Ovary (tissue), 9 donors: Measurements from ENCODE around the gene PDZD4. TPM values are rescaled to one million over a fixed set of nuclear protein-coding genes. Genes with fewer than 3 reads are reported as not detected.

Experiments used
- DNase-seq, 5 donors: peaks; one replicate each; pipeline ENCODE4 v3.0.0-alpha.2; 2019 to 2020
- H3K27ac ChIP-seq, 2 donors: fragments of 200-600 bp; one replicate each; pipeline versions ENCODE4 v1.5.1 to v1.8.0; 2019 to 2022
- H3K27me3 ChIP-seq: fragments of 200-600 bp; one replicate; pipeline ENCODE4 v1.8.0; 2022
- H3K36me3 ChIP-seq: fragments of 200-600 bp; sonication (generic); one replicate; pipeline ENCODE4 v1.5.1; 2019
- H3K4me1 ChIP-seq: one replicate; pipeline ENCODE4 v1.8.1; 2013; ENCODE audit warnings: mild to moderate bottlenecking, moderate library complexity; ENCODE audit not compliant: insufficient read depth
- H3K4me3 ChIP-seq: fragments of 200-600 bp; sonication (generic); one replicate; pipeline ENCODE4 v1.5.1; 2017
- H3K9me3 ChIP-seq, 2 donors: fragments of 200-600 bp in 1 of 2; sonication (generic) in 1 of 2; one replicate each; pipeline versions ENCODE4 v1.5.1 to v1.8.1; 2013 to 2019; ENCODE audit warnings: mild to moderate bottlenecking in 1 of 2, moderate library complexity in 1 of 2
- CTCF ChIP-seq, 3 donors: fragments of 450-650 bp in 2 of 3; fragments of 200-600 bp in 1 of 3; IDR thresholded peaks; one replicate each; pipeline versions ENCODE4 v1.5.1 to v1.8.0; 2016 to 2022; ENCODE audit warnings: antibody characterized with exemption in 3 of 3, mild to moderate bottlenecking in 1 of 3
- EP300 ChIP-seq: sonication (generic); formaldehyde crosslinking; IDR thresholded peaks from one replicate; pipeline ENCODE4 v1.6.1; 2017; ENCODE audit warnings: antibody characterized with exemption
- POLR2A ChIP-seq: fragments of 450-650 bp; IDR thresholded peaks from one replicate; pipeline ENCODE4 v1.6.1; 2017; ENCODE audit warnings: antibody characterized with exemption, mild to moderate bottlenecking, moderate library complexity
- WGBS, 3 donors: extraction: QIAGEN DNeasy Blood & Tissue Kit in 1 of 3; methylation state at CpG; one replicate each; pipeline versions ENCODE4 v1.1.5 to v1.1.7; 2013 to 2017; 5-methylcytosine and 5-hydroxymethylcytosine counted together
- intact Hi-C, 4 donors: fragments of 100-400 bp; cut with DNase I; formaldehyde crosslinking; loops; one replicate each; pipeline versions ENCODE4 v1.11.0 to v1.15.1; 2022 to 2023
- polyA plus RNA-seq, 2 donors: library from polyadenylated mRNA; stranded (reverse); fragments of 200-250 nt in 1 of 2; fragments of 350-450 nt in 1 of 2; fragmentation: Illumina TruSeq in 1 of 2; extraction: RNeasy Lipid Tissue Mini Kit (QIAGEN cat#74804) in 1 of 2; gene quantifications; one replicate each; pipeline ENCODE4 v1.2.3, GENCODE V29; 2013 to 2014
- total RNA-seq, 7 donors: library from RNA; depleted of rRNA in 2 of 7; stranded (reverse); fragments of >200 nt in 2 of 7; fragmentation: NEBNext Ultra II Directional in 3 of 7; extraction: Animal tissue kit (Norgen Biotek cat#: 25700) in 3 of 7; gene quantifications; one replicate each; pipeline versions ENCODE4 v1.1.0 to v1.2.4, GENCODE V29; 2016 to 2023
- donor health status: DM: no; HTN: no; CAD: no; lungs with moderate emphysema.
- donor health status: DM: no; HTN: no; CAD: no.
- donor health status: Bipolar disorder and iron deficiency.
- donor health status: DM: yes; HTN: yes; CAD: no.
- donor health status: DM: no; HTN: no; CAD: no.
- donor health status: DM: yes; HTN: yes; CAD: no.

The PDZD4 gene
- total and polyA plus RNA-seq, 9 donors, result 0.73 to 8.6 (median 2.2) TPM

- DNase-seq, result peak in 3 of 5 donors; percentile 12 to 27 (median 20)
- Histone ChIP-seq H3K9me3 (no peaks in the 10 kb centered on the region), H3K4me1 (no peaks in the 10 kb centered on the region), H3K36me3 (no peaks in the 10 kb centered on the region), H3K4me3 (no peak overlapping the region), H3K27me3 (no peaks in the 10 kb centered on the region), H3K27ac (no peak overlapping the region)
- intact Hi-C loops, result loop anchor here in 3 of 4 donors (5.0 kb wide), 3 partner anchors 183 to 288 kb away; no protein-coding TSS in a partner anchor
- 83 to 90% (median 88%) methylated on average over 21 to 23 of the region's 23 CpGs for WGBS, 3 donors
- TF ChIP-seq EP300 (no peak), CTCF (IDR thresholded peaks at IDR 0.05) (no peak), POLR2A (no peak)
These were observed 61.0 kb downstream of the PDZD4 start for GRCh38 chrX:153769158-153769864.

- Histone ChIP-seq H3K36me3 (no peaks in the 10 kb centered on the region), H3K27ac (no peak overlapping the region), H3K9me3 (no peaks in the 10 kb centered on the region), H3K4me1 (no peaks in the 10 kb centered on the region), H3K27me3 (no peaks in the 10 kb centered on the region), H3K4me3 (no peak overlapping the region)
- intact Hi-C loops, result loop anchor here in 3 of 4 donors (5.0 kb wide), 3 partner anchors 184 to 289 kb away; no protein-coding TSS in a partner anchor
- peak in 3 of 5 donors; percentile 15 to 34 (median 16) for DNase-seq
- TF ChIP-seq POLR2A, result no peak
- no peak for TF ChIP-seq EP300
- TF ChIP-seq CTCF (IDR thresholded peaks at IDR 0.05), result no peak
- WGBS, 3 donors, result 86 to 89% (median 88%) methylated on average over 21 to 22 of the region's 22 CpGs
These were observed 61.8 kb downstream of the PDZD4 start for GRCh38 chrX:153768311-153769157.

GRCh38 chrX:153767674-153768055 lies 62.7 kb downstream of the PDZD4 start:
- TF ChIP-seq POLR2A, result no peak
- no peak for TF ChIP-seq EP300
- TF ChIP-seq CTCF (IDR thresholded peaks at IDR 0.05), result no peak
- peak in 1 of 5 donors; percentile 10 for DNase-seq
- intact Hi-C loops, result loop anchor here in 3 of 4 donors (5.0 kb wide), 3 partner anchors 185 to 290 kb away; no protein-coding TSS in a partner anchor

GRCh38 chrX:153766871-153767673 lies 63.3 kb downstream of the PDZD4 start:
- DNase-seq, result peak in 4 of 5 donors; percentile 8 to 38 (median 23)
- intact Hi-C loops, result loop anchor here in 3 of 4 donors (5.0 kb wide), 3 partner anchors 185 to 290 kb away; no protein-coding TSS in a partner anchor
- 82 to 92% (median 91%) methylated on average over 55 to 56 of the region's 56 CpGs for WGBS, 3 donors
- Histone ChIP-seq H3K27ac (no peak overlapping the region), H3K4me3 (no peak overlapping the region), H3K27me3 (no peaks in the 10 kb centered on the region), H3K9me3 (no peaks in the 10 kb centered on the region), H3K36me3 (no peaks in the 10 kb centered on the region), H3K4me1 (no peaks in the 10 kb centered on the region)
- TF ChIP-seq CTCF (IDR thresholded peaks at IDR 0.05), result no peak
- no peak for TF ChIP-seq EP300
- TF ChIP-seq POLR2A, result no peak

More at GRCh38 chrX:153767674-153768055, 62.7 kb downstream of the PDZD4 start:
- Histone ChIP-seq H3K27me3 (no peaks in the 10 kb centered on the region), H3K27ac (no peak overlapping the region), H3K4me1 (no peaks in the 10 kb centered on the region), H3K4me3 (no peak overlapping the region), H3K9me3 (no peaks in the 10 kb centered on the region), H3K36me3 (no peaks in the 10 kb centered on the region)
- WGBS, 3 donors, result 92 to 94% (median 92%) methylated on average over 20 of the region's 20 CpGs
